Ovary (tissue), 3 donors: ENCODE data around the gene NUP188.

Experiments
- POLR2A ChIP-seq: fragments of 450-650 bp; IDR thresholded peaks from one replicate; pipeline ENCODE4 v1.6.1; 2017; ENCODE audit warnings: antibody characterized with exemption, mild to moderate bottlenecking, moderate library complexity
- TF ChIP-seq, protein P1 (sequence below), 3 donors: fragments of 450-650 bp in 2 of 3; fragments of 200-600 bp in 1 of 3; IDR thresholded peaks; one replicate each; pipeline versions ENCODE4 v1.5.1 to v1.8.0; 2016 to 2022; ENCODE audit warnings: antibody characterized with exemption in 3 of 3, mild to moderate bottlenecking in 1 of 3
- donor health status: DM: no; HTN: no; CAD: no.

DNA sequence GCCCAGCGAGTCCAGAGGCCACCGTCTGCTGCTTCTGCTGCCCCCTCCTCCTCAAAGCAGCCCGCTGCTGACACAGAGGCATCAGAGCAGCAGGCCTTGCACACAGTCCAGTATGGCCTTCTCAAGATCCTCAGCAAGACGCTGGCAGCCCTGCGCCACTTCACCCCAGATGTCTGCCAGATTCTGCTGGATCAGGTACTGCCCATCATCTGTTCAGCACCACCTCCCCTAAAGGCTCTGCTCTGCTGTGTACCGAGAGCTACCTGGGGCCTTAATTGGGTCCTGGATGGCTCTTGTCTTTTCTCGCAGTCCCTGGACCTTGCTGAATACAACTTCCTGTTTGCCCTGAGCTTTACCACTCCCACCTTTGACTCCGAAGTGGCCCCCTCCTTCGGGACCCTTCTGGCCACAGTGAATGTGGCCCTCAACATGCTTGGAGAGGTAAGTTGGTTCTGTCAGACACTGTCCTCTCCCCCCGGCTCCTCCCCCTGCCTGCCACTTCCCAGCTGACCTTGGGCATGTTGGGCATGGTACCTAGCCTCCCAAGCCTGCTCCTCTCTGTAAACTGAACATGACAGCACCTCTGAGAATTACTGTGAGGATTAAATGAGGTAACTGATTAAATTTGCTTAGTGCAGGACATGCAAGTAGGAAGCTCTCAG is 58.0 kb downstream of the NUP188 start:
- TF ChIP-seq, protein P1, sequence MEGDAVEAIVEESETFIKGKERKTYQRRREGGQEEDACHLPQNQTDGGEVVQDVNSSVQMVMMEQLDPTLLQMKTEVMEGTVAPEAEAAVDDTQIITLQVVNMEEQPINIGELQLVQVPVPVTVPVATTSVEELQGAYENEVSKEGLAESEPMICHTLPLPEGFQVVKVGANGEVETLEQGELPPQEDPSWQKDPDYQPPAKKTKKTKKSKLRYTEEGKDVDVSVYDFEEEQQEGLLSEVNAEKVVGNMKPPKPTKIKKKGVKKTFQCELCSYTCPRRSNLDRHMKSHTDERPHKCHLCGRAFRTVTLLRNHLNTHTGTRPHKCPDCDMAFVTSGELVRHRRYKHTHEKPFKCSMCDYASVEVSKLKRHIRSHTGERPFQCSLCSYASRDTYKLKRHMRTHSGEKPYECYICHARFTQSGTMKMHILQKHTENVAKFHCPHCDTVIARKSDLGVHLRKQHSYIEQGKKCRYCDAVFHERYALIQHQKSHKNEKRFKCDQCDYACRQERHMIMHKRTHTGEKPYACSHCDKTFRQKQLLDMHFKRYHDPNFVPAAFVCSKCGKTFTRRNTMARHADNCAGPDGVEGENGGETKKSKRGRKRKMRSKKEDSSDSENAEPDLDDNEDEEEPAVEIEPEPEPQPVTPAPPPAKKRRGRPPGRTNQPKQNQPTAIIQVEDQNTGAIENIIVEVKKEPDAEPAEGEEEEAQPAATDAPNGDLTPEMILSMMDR (IDR thresholded peaks at IDR 0.05), result no peak
- no peak for TF ChIP-seq POLR2A
